Vagina (tissue), 2 donors: ENCODE results near the gene CD302. TPM values are rescaled to one million over a fixed set of nuclear protein-coding genes. Genes with fewer than 3 reads are reported as not detected.
A peak's percentile ranks its signal among the peaks of the same experiment; 100 is the strongest.

Experiments
- DNase-seq, 2 donors: peaks; one replicate each; pipeline ENCODE4 v3.0.0-alpha.2; 2017; ENCODE audit errors: extremely low spot score in 2 of 2
- H3K27ac ChIP-seq: fragments of 200-600 bp; sonication (generic); one replicate; pipeline ENCODE4 v1.5.1; 2019
- H3K27me3 ChIP-seq: fragments of 200-600 bp; sonication (generic); one replicate; pipeline ENCODE4 v1.5.1; 2019
- H3K36me3 ChIP-seq, 2 donors: fragments of 200-600 bp; sonication (generic); one replicate each; pipeline ENCODE4 v1.5.1; 2017 to 2019
- H3K4me1 ChIP-seq: fragments of 200-600 bp; sonication (generic); one replicate; pipeline ENCODE4 v1.5.1; 2019
- H3K4me3 ChIP-seq, 2 donors: fragments of 200-600 bp; sonication (generic); 1 replicate in 1 of 2; 2 replicates in 1 of 2; pipeline ENCODE4 v1.5.1; 2016 to 2019
- H3K9me3 ChIP-seq: fragments of 200-600 bp; sonication (generic); one replicate; pipeline ENCODE4 v1.5.1; 2019
- POLR2A ChIP-seq, 2 donors: fragments of 450-650 bp; IDR thresholded peaks; one replicate each; pipeline ENCODE4 v1.6.1; 2017; ENCODE audit warnings: antibody characterized with exemption in 2 of 2, mild to moderate bottlenecking in 2 of 2, moderate library complexity in 2 of 2
- POLR2AphosphoS5 ChIP-seq, 2 donors: sonication (generic); formaldehyde crosslinking; IDR thresholded peaks; one replicate each; pipeline ENCODE4 v1.9.0; 2017; ENCODE audit warnings: antibody characterized with exemption in 2 of 2, mild to moderate bottlenecking in 2 of 2, low read depth in 1 of 2; ENCODE audit not compliant: insufficient read depth in 1 of 2
- intact Hi-C: fragments of 100-400 bp; cut with DNase I; formaldehyde crosslinking; loops from one replicate; pipeline ENCODE4 v1.15.1; 2023
- total RNA-seq: library from RNA; depleted of rRNA; stranded (reverse); fragments of >200 nt; gene quantifications from one replicate; pipeline ENCODE4 v1.2.3, GENCODE V29; 2016
- TF ChIP-seq, protein P1 (sequence below), 3 experiments: fragments of 450-650 bp in 2 of 3; fragments of 200-600 bp in 1 of 3; sonication (generic) in 1 of 3; IDR thresholded peaks; one replicate each; pipeline ENCODE4 v1.5.1; 2017 to 2019; ENCODE audit warnings: antibody characterized with exemption in 3 of 3, mild to moderate bottlenecking in 2 of 3, moderate library complexity in 2 of 3

Gene CD302
- total RNA-seq, 1 donor from 2014 or later = 56.5 TPM

DNA sequence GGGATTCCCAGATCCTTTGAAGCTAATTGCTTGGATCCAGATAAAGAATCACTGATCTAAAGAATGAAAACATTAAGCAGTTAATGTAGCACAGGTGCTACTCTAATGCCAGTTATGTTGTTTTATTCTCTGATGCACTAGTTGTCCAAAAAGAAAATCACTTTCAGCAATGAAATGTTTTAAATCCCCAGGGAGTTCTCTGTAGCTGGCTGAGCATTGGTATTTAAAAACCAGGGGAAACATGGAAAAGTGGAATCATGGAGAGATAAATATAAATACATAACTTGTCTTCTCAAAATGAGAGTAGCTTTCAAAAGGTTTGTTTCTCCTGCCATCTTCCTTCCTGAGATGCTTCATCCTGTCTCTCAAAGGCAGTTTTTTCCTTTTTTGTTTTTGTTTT, 37.7 kb downstream of the CD302 start:
- TF ChIP-seq POLR2A (IDR thresholded peaks at IDR 0.05) (no peak), POLR2AphosphoS5 (IDR thresholded peaks at IDR 0.05; ENCODE audit: insufficient read depth in 1 of 2, low read depth in 1 of 2) (no peak)
- TF ChIP-seq, protein P1, sequence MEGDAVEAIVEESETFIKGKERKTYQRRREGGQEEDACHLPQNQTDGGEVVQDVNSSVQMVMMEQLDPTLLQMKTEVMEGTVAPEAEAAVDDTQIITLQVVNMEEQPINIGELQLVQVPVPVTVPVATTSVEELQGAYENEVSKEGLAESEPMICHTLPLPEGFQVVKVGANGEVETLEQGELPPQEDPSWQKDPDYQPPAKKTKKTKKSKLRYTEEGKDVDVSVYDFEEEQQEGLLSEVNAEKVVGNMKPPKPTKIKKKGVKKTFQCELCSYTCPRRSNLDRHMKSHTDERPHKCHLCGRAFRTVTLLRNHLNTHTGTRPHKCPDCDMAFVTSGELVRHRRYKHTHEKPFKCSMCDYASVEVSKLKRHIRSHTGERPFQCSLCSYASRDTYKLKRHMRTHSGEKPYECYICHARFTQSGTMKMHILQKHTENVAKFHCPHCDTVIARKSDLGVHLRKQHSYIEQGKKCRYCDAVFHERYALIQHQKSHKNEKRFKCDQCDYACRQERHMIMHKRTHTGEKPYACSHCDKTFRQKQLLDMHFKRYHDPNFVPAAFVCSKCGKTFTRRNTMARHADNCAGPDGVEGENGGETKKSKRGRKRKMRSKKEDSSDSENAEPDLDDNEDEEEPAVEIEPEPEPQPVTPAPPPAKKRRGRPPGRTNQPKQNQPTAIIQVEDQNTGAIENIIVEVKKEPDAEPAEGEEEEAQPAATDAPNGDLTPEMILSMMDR (IDR thresholded peaks at IDR 0.05) = no peak
- peaks cover 25% of the 10 kb centered on the region for H3K4me1 ChIP-seq
- no peaks in the 10 kb centered on the region for H3K27me3 ChIP-seq
- intact Hi-C loops = no loop called here
- peaks cover 0 to 37% of the 10 kb centered on the region in 2 donors for H3K36me3 ChIP-seq
- H3K9me3 ChIP-seq = no peaks in the 10 kb centered on the region
- DNase-seq = no peak
- no peak overlapping the region for H3K4me3 ChIP-seq
- H3K27ac ChIP-seq = no peak overlapping the region

- no peak overlapping the region for H3K27ac ChIP-seq
- DNase-seq = no peak
- intact Hi-C loops = no loop called here
Observed at GRCh38 chr2:159759577-159759976, 38.4 kb downstream of the CD302 start.

GRCh38 chr2:159758686-159759085, 39.3 kb downstream of the CD302 start:
- Histone ChIP-seq H3K27ac (no peak overlapping the region), H3K36me3 (peaks cover 0 to 48% of the 10 kb centered on the region in 2 donors), H3K27me3 (no peaks in the 10 kb centered on the region), H3K9me3 (no peaks in the 10 kb centered on the region), H3K4me3 (no peak overlapping the region), H3K4me1 (peaks cover 35% of the 10 kb centered on the region)
- DNase-seq = no peak
- no peak for TF ChIP-seq POLR2A (IDR thresholded peaks at IDR 0.05)
- TF ChIP-seq, protein P1 (IDR thresholded peaks at IDR 0.05) = no peak
- TF ChIP-seq POLR2AphosphoS5 (IDR thresholded peaks at IDR 0.05; ENCODE audit: insufficient read depth in 1 of 2, low read depth in 1 of 2) = no peak
- intact Hi-C loops = no loop called here

More at GRCh38 chr2:159759577-159759976, 38.4 kb downstream of the CD302 start:
- H3K4me3 ChIP-seq = no peak overlapping the region
- H3K27me3 ChIP-seq = no peaks in the 10 kb centered on the region
- peaks cover 28% of the 10 kb centered on the region for H3K4me1 ChIP-seq
- no peak for TF ChIP-seq POLR2AphosphoS5 (IDR thresholded peaks at IDR 0.05; ENCODE audit: insufficient read depth in 1 of 2, low read depth in 1 of 2)
- TF ChIP-seq, protein P1 (IDR thresholded peaks at IDR 0.05) = no peak
- no peak for TF ChIP-seq POLR2A (IDR thresholded peaks at IDR 0.05)
- H3K36me3 ChIP-seq = peaks cover 0 to 40% of the 10 kb centered on the region in 2 donors
- no peaks in the 10 kb centered on the region for H3K9me3 ChIP-seq

DNA sequence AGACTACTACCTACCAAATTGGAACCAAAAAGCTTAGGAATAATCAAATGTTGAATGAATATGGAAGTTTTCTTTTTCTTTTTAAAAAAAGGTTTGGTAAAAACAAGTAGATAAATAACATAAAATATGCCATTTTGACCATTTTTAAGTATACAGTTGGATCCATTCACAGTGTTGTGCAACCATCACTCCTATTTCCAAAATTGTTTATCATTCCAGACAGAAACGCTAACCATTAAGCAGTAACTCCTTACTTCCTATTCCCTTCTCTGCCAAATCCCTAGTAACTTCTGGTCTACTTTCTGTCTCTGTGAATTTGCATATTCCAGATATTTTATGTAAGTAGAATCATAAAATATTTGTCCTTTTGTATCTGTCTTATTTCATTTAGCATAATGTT, 39.8 kb downstream of the CD302 start:
- H3K9me3 ChIP-seq = no peaks in the 10 kb centered on the region
- no peak for DNase-seq
- no peaks in the 10 kb centered on the region for H3K27me3 ChIP-seq
- peaks cover 0 to 47% of the 10 kb centered on the region in 2 donors for H3K36me3 ChIP-seq
- TF ChIP-seq POLR2A (IDR thresholded peaks at IDR 0.05) (no peak), POLR2AphosphoS5 (IDR thresholded peaks at IDR 0.05; ENCODE audit: insufficient read depth in 1 of 2, low read depth in 1 of 2) (no peak)
- TF ChIP-seq, protein P1 (IDR thresholded peaks at IDR 0.05) = no peak
- no peak overlapping the region for H3K27ac ChIP-seq
- peaks cover 35% of the 10 kb centered on the region for H3K4me1 ChIP-seq
- intact Hi-C loops = no loop called here
- H3K4me3 ChIP-seq = no peak overlapping the region

GRCh38 chr2:159755788-159756187, 42.2 kb downstream of the CD302 start:
- no peaks in the 10 kb centered on the region for H3K27me3 ChIP-seq
- no peak overlapping the region for H3K27ac ChIP-seq
- H3K4me1 ChIP-seq = peaks cover 34% of the 10 kb centered on the region
- H3K4me3 ChIP-seq = no peak overlapping the region
- peaks cover 0 to 42% of the 10 kb centered on the region in 2 donors for H3K36me3 ChIP-seq
- TF ChIP-seq, protein P1 (IDR thresholded peaks at IDR 0.05) = no peak
- TF ChIP-seq POLR2AphosphoS5 (IDR thresholded peaks at IDR 0.05; ENCODE audit: insufficient read depth in 1 of 2, low read depth in 1 of 2) = peak in 1 of 2 donors; percentile 35
- DNase-seq = no peak
- intact Hi-C loops = no loop called here
- no peaks in the 10 kb centered on the region for H3K9me3 ChIP-seq
